OCI-LY1 (cell line): ENCODE results near the gene FNTB.

Source experiments
- H2AFZ ChIP-seq: fragments of 200-600 bp; sonication (generic), shearing (Covaris generic); 2 replicates; pipeline ENCODE4 v1.6.0; 2014; ENCODE audit warnings: antibody characterized with exemption, mild to moderate bottlenecking, low read length
- H3F3A ChIP-seq: fragments of 200-600 bp; sonication (generic), shearing (Covaris generic); 2 replicates; pipeline ENCODE4 v1.6.0; 2014; ENCODE audit warnings: mild to moderate bottlenecking, antibody characterized with exemption, low read length, moderate library complexity; ENCODE audit not compliant: insufficient read depth
- H3K27ac ChIP-seq: fragments of 200-600 bp; sonication (generic); 2 replicates; pipeline ENCODE4 v1.5.1; 2014; ENCODE audit warnings: low read length, mixed run types, mild to moderate bottlenecking, low read depth; ENCODE audit not compliant: poor library complexity, severe bottlenecking
- H3K27me3 ChIP-seq: fragments of 200-600 bp; sonication (generic); 2 replicates; pipeline ENCODE4 v1.6.0; 2014; ENCODE audit warnings: antibody characterized with exemption, mild to moderate bottlenecking, low read length, moderate library complexity; ENCODE audit not compliant: insufficient read depth
- H3K36me3 ChIP-seq: fragments of 200-600 bp; sonication (generic); 2 replicates; pipeline ENCODE4 v1.6.1; 2014; ENCODE audit warnings: mild to moderate bottlenecking, antibody characterized with exemption, low read length, moderate library complexity, mixed read lengths; ENCODE audit not compliant: insufficient read depth
- H3K4me1 ChIP-seq: fragments of 200-600 bp; sonication (generic); 2 replicates; pipeline ENCODE4 v1.5.1; 2014; ENCODE audit warnings: mild to moderate bottlenecking, low read length, moderate library complexity; ENCODE audit not compliant: insufficient read depth, severe bottlenecking
- H3K4me2 ChIP-seq: fragments of 200-600 bp; sonication (generic), shearing (Covaris generic); 2 replicates; pipeline ENCODE4 v1.6.1; 2014; ENCODE audit warnings: low read length
- H3K4me3 ChIP-seq: fragments of 200-600 bp; sonication (generic); 2 replicates; pipeline ENCODE4 v1.5.1; 2014; ENCODE audit warnings: low read length, low read depth, mild to moderate bottlenecking, mixed read lengths; ENCODE audit not compliant: poor library complexity, severe bottlenecking
- H3K79me2 ChIP-seq: fragments of 200-600 bp; shearing (Covaris generic); 2 replicates; pipeline ENCODE4 v1.6.1; 2016; ENCODE audit warnings: mixed run types, low read length, mixed read lengths; ENCODE audit not compliant: insufficient read depth
- H3K9ac ChIP-seq: fragments of 200-600 bp; sonication (generic), shearing (Covaris generic); 2 replicates; pipeline ENCODE4 v1.6.1; 2014; ENCODE audit warnings: mild to moderate bottlenecking, low read length, mixed read lengths
- H3K9me2 ChIP-seq: fragments of 200-600 bp; sonication (generic), shearing (Covaris generic); 2 replicates; pipeline ENCODE4 v1.6.1; 2014; ENCODE audit warnings: low read depth, mild to moderate bottlenecking, low read length, mixed read lengths
- H3K9me3 ChIP-seq: fragments of 200-600 bp; shearing (Covaris generic); 2 replicates; pipeline ENCODE4 v1.6.1; 2014; ENCODE audit warnings: low read length, mixed read lengths
- H4K20me1 ChIP-seq: fragments of 200-600 bp; sonication (generic), shearing (Covaris generic); 2 replicates; pipeline ENCODE4 v1.6.0; 2016; ENCODE audit warnings: mild to moderate bottlenecking, low read length; ENCODE audit not compliant: insufficient read depth
- CTCF ChIP-seq: fragments of 200-600 bp; sonication (generic), shearing (Covaris generic); IDR thresholded peaks from 2 replicates; pipeline ENCODE4 v1.5.1; 2017; ENCODE audit warnings: mild to moderate bottlenecking, antibody characterized with exemption, low read length, moderate library complexity, mixed read lengths
- EZH2 ChIP-seq: fragments of 200-600 bp; sonication (generic), shearing (Covaris generic); IDR thresholded peaks from 2 replicates; pipeline ENCODE4 v1.8.0; 2017; ENCODE audit warnings: borderline replicate concordance, mixed run types, mild to moderate bottlenecking, antibody characterized with exemption, low read length, moderate library complexity, mixed read lengths

FNTB gene

GRCh38 chr14:65077318-65077717 lies 90.6 kb downstream of the FNTB start:
- peaks cover 72% of the 10 kb centered on the region for H3K36me3 ChIP-seq

GRCh38 chr14:65079201-65079600 lies 92.5 kb downstream of the FNTB start:
- H4K20me1 ChIP-seq, result no peaks in the 10 kb centered on the region
- no peaks in the 10 kb centered on the region for H3K9me3 ChIP-seq
- no peaks in the 10 kb centered on the region for H3K9me2 ChIP-seq
- H3F3A ChIP-seq, result no peaks in the 10 kb centered on the region
- no peak overlapping the region for H3K27ac ChIP-seq
- peaks cover 91% of the 10 kb centered on the region for H3K36me3 ChIP-seq
- no peaks in the 10 kb centered on the region for H3K4me1 ChIP-seq
- no peak overlapping the region for H3K4me3 ChIP-seq
- no peak overlapping the region for H3K4me2 ChIP-seq
- no peak overlapping the region for H2AFZ ChIP-seq
- no peaks in the 10 kb centered on the region for H3K27me3 ChIP-seq
- no peak overlapping the region for H3K9ac ChIP-seq
- no peaks in the 10 kb centered on the region for H3K79me2 ChIP-seq
- TF ChIP-seq EZH2, result no peak
- no peak for TF ChIP-seq CTCF

More at GRCh38 chr14:65077318-65077717, 90.6 kb downstream of the FNTB start:
- peaks cover 5% of the 10 kb centered on the region for H3K4me1 ChIP-seq
- no peaks in the 10 kb centered on the region for H3K9me2 ChIP-seq
- no peaks in the 10 kb centered on the region for H3F3A ChIP-seq
- TF ChIP-seq CTCF, result no peak
- no peak for TF ChIP-seq EZH2
- no peaks in the 10 kb centered on the region for H3K27me3 ChIP-seq
- no peaks in the 10 kb centered on the region for H4K20me1 ChIP-seq
- no peak overlapping the region for H3K4me2 ChIP-seq
- no peak overlapping the region for H2AFZ ChIP-seq
- H3K9me3 ChIP-seq, result no peaks in the 10 kb centered on the region
- H3K9ac ChIP-seq, result no peak overlapping the region
- H3K4me3 ChIP-seq, result no peak overlapping the region
- H3K79me2 ChIP-seq, result no peaks in the 10 kb centered on the region
- no peak overlapping the region for H3K27ac ChIP-seq

- Histone ChIP-seq H3K27ac (no peak overlapping the region), H3K36me3 (peaks cover 94% of the 10 kb centered on the region)
Measured at GRCh38 chr14:65079768-65080167, 93.1 kb downstream of the FNTB start.

More at GRCh38 chr14:65079768-65080167, 93.1 kb downstream of the FNTB start:
- Histone ChIP-seq H2AFZ (no peak overlapping the region), H3K4me3 (no peak overlapping the region), H3F3A (no peaks in the 10 kb centered on the region), H4K20me1 (no peaks in the 10 kb centered on the region), H3K27me3 (no peaks in the 10 kb centered on the region), H3K9me3 (no peaks in the 10 kb centered on the region), H3K4me1 (no peaks in the 10 kb centered on the region), H3K9me2 (no peaks in the 10 kb centered on the region), H3K9ac (no peak overlapping the region), H3K4me2 (no peak overlapping the region), H3K79me2 (no peaks in the 10 kb centered on the region)
- TF ChIP-seq EZH2 (no peak), CTCF (no peak)
